SKM-1 (cell line): ENCODE results near the gene PLPPR3.

Experiments used
- DNase-seq: peaks from one replicate; lab custom pipeline; 2025; ENCODE audit not compliant: unreplicated experiment; lab: John Stamatoyannopoulos, UW

The PLPPR3 gene

GRCh38 chr19:778910-779653, 42.7 kb downstream of the PLPPR3 start:
- no peak for DNase-seq

GRCh38 chr19:776549-776948, 45.2 kb downstream of the PLPPR3 start:
- DNase-seq: no peak

GRCh38 chr19:772730-773436, 48.9 kb downstream of the PLPPR3 start:
- no peak for DNase-seq

- DNase-seq: no peak
These were observed 49.7 kb downstream of the PLPPR3 start for GRCh38 chr19:772063-772462.

- peak; percentile 50 for DNase-seq
These were observed 50.4 kb downstream of the PLPPR3 start for GRCh38 chr19:771332-771785.

- no peak for DNase-seq
These were observed 52.1 kb downstream of the PLPPR3 start for GRCh38 chr19:769616-770015.

- no peak for DNase-seq
These were observed 53.3 kb downstream of the PLPPR3 start for GRCh38 chr19:768424-768823.

- no peak for DNase-seq
These were observed 56.5 kb downstream of the PLPPR3 start for GRCh38 chr19:765179-765738.

GRCh38 chr19:764301-764700, 57.5 kb downstream of the PLPPR3 start:
- no peak for DNase-seq

- no peak for DNase-seq
These were observed 57.9 kb downstream of the PLPPR3 start for GRCh38 chr19:763869-764268.

GRCh38 chr19:763181-763580, 58.6 kb downstream of the PLPPR3 start:
- no peak for DNase-seq
